ENCODE results near the gene SOWAHB.

Gene SOWAHB

GRCh38 chr4:76851375-76851774, 46.6 kb downstream of the SOWAHB start:
- no peak for DNase-seq

- DNase-seq, result no peak
These were observed 47.9 kb downstream of the SOWAHB start for GRCh38 chr4:76850010-76850441.
